Neural crest cell (in vitro differentiated cells): ENCODE results near the gene NBR1. TPM values are rescaled to one million over a fixed set of nuclear protein-coding genes. Genes with fewer than 3 reads are reported as not detected.

Source experiments
- total RNA-seq: library from RNA; stranded (reverse); gene quantifications from 2 replicates; pipeline ENCODE4 v1.2.1, GENCODE V29; 2021

Gene NBR1
- total RNA-seq, 1 donor from 2014 or later = 33.7 TPM

Other genes starting within 250 kb of the NBR1 start
- 61.6 and 65.6 TPM in 2 replicates for gene AARSD1, start 206.8 kb upstream of the NBR1 start, total RNA-seq
- 3.4 and 3.5 TPM in 2 replicates for gene PTGES3L, start 191.1 kb upstream of the NBR1 start, total RNA-seq
- 15.9 and 16.5 TPM in 2 replicates for gene RUNDC1, start 190.6 kb upstream of the NBR1 start, total RNA-seq
- 1,045 and 1,183 TPM in 2 replicates for gene RPL27, start 172.8 kb upstream of the NBR1 start, total RNA-seq
- 0.91 and 1.3 TPM in 2 replicates for gene IFI35, start 164.4 kb upstream of the NBR1 start, total RNA-seq
- 112 and 115 TPM in 2 replicates for gene VAT1, start 148.8 kb upstream of the NBR1 start, total RNA-seq
- 15.3 and 17.8 TPM in 2 replicates for gene RND2, start 146.0 kb upstream of the NBR1 start, total RNA-seq
- 62.4 and 64.7 TPM in 2 replicates for gene BRCA1, start 45.9 kb upstream of the NBR1 start, total RNA-seq
- gene TMEM106A, start 40.7 kb downstream of the NBR1 start, total RNA-seq = 4.6 and 5.8 TPM in 2 replicates
- gene CCDC200, start 57.4 kb downstream of the NBR1 start, total RNA-seq = not detected in 2 replicates
- gene RNU2-1, start 62.8 kb downstream of the NBR1 start, total RNA-seq = 6,904 and 8,313 TPM in 2 replicates
- gene ARL4D, start 227.8 kb downstream of the NBR1 start, total RNA-seq = 13.8 and 14.2 TPM in 2 replicates